ENCODE measurements around the gene LMBR1L. TPM values are rescaled to one million over a fixed set of nuclear protein-coding genes. Genes with fewer than 3 reads are reported as not detected.

LMBR1L gene
- total and polyA plus RNA-seq, 10 of the 15 experiments (the other 5 are each of a cell fraction or from before 2014, with no cell fraction given): 2.1 to 42.6 (median 20.0) TPM

GRCh38 chr12:49092816-49093406 is 17.7 kb downstream of the LMBR1L start (continued):
- no peak for TF ChIP-seq ATF7 (IDR thresholded peaks at IDR 0.05; ENCODE audit: low read depth)
- TF ChIP-seq, protein P1, sequence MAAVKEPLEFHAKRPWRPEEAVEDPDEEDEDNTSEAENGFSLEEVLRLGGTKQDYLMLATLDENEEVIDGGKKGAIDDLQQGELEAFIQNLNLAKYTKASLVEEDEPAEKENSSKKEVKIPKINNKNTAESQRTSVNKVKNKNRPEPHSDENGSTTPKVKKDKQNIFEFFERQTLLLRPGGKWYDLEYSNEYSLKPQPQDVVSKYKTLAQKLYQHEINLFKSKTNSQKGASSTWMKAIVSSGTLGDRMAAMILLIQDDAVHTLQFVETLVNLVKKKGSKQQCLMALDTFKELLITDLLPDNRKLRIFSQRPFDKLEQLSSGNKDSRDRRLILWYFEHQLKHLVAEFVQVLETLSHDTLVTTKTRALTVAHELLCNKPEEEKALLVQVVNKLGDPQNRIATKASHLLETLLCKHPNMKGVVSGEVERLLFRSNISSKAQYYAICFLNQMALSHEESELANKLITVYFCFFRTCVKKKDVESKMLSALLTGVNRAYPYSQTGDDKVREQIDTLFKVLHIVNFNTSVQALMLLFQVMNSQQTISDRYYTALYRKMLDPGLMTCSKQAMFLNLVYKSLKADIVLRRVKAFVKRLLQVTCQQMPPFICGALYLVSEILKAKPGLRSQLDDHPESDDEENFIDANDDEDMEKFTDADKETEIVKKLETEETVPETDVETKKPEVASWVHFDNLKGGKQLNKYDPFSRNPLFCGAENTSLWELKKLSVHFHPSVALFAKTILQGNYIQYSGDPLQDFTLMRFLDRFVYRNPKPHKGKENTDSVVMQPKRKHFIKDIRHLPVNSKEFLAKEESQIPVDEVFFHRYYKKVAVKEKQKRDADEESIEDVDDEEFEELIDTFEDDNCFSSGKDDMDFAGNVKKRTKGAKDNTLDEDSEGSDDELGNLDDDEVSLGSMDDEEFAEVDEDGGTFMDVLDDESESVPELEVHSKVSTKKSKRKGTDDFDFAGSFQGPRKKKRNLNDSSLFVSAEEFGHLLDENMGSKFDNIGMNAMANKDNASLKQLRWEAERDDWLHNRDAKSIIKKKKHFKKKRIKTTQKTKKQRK (IDR thresholded peaks at IDR 0.05; ENCODE audit: low read depth, low read length): no peak

DNA sequence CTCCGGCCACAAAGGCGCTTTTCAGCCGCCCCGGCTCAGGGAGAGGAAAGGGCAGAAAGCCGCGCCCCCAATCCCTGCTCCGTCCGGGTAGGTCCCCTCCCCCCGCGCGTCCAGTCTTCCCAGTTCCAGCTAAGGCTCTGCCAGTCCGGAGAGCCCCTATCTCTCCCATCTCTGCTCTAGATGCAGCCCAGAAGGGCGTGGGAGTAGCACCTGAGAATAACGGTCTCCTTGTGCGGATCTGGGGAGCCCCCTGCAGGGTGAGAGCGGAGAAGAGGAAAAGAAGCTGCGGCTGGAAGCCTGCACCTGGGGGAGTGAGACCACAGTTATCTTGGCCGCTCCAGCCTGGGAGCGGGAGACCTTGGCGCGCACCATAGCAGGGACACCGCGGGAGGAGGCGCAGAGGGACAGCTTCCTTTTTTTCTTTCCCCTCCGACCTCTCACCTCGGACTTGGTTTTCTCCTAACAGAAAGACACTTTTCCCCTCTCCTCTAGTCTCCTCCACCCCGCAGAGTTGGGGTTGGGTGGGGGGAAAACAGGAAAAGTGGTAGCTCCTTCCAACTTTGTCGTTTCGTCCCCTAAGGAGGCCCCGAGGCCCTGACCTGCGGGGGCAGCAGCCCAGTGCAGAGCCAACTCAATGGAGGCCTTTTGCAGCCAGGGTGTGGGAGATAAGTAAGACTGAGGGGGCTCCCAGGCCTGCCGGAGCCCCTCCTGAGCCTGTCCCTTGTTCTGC is 18.4 kb downstream of the LMBR1L start:
- Histone ChIP-seq H3K36me3 (ENCODE audit: control insufficient read depth in 2 of 2, insufficient read depth in 2 of 2, low read length in 1 of 2) (peaks cover 0 to 2% of the 10 kb centered on the region in 2 experiments; a peak in 1 of 4 replicates), H3K4me2 (ENCODE audit: control insufficient read depth, insufficient read depth) (peak overlapping the region; percentile 6; the same call in 1 of the 2 replicates), H3K4me3 (no peak overlapping the region), H3K4me1 (ENCODE audit: control insufficient read depth, insufficient read depth, low read length) (peaks cover 3% of the 10 kb centered on the region; the same call in 1 of the 2 replicates), H3K27ac (ENCODE audit: control insufficient read depth, insufficient read depth) (no peak overlapping the region), H2AFZ (ENCODE audit: control insufficient read depth, low read depth, low read length) (no peak overlapping the region), H3K9me3 (replicated peaks; ENCODE audit: control insufficient read depth, insufficient read depth, low read length) (no peaks in the 10 kb centered on the region), H4K20me1 (ENCODE audit: control insufficient read depth, insufficient read depth) (no peaks in the 10 kb centered on the region), H3K27me3 (replicated peaks in 1 of 2; ENCODE audit: control insufficient read depth in 2 of 2, insufficient read depth in 2 of 2, low read length in 1 of 2) (peaks cover 32 to 45% of the 10 kb centered on the region in 2 experiments), H3K79me2 (ENCODE audit: control insufficient read depth, insufficient read depth, low read length) (no peaks in the 10 kb centered on the region), H3K9ac (ENCODE audit: control insufficient read depth, insufficient read depth, low read length) (no peak overlapping the region)
- ChIA-PET SMC1A (ENCODE audit: uncharacterized antibody, unreplicated experiment) (interaction anchor here (1.0 to 6.8 kb wide), 7 partner anchors 17 to 240 kb away, joined by 3 to 64 read pairs (median 5); partner anchors contain the start of genes DDN, DDX23 and TUBA1B), RAD21 (ENCODE audit: unreplicated experiment) (interaction anchor here (0.6 to 5.9 kb wide), 10 partner anchors 10 to 143 kb away, joined by 3 to 66 read pairs (median 6); partner anchors contain the start of genes DDN, RHEBL1 and TUBA1B), POLR2A (interaction anchor here (0.7 to 3.6 kb wide), 6 partner anchors 18 to 96 kb away, joined by 3 to 11 read pairs (median 4); partner anchors contain the start of genes LMBR1L, RHEBL1, TUBA1A and TUBA1B), CTCF (interaction anchor here (0.7 to 12.2 kb wide), 21 partner anchors 9 to 167 kb away, joined by 3 to 244 read pairs (median 6); partner anchors contain the start of genes DDN, FKBP11, LMBR1L and RHEBL1)
- in situ Hi-C loops (cut with MboI): no loop called here
- no TSS peak for BruUV-seq (replicated peaks)
- FAIRE-seq (no peak), ATAC-seq (peak; percentile 57), DNase-seq (ENCODE audit: low read depth, low spot score) (no peak)
- intact Hi-C loops (cut with micrococcal nuclease; ENCODE audit: unreplicated experiment): loop anchor here (5.0 kb wide), 1 partner anchor 95 kb away; the partner anchor contains the start of gene DDN
- WGBS (ENCODE audit: insufficient coverage, insufficient replicate concordance, low lambda C conversion rate, missing lambda C conversion rate): 2% methylated on average over 28 of the region's 32 CpGs
- 0 out of 2 replicates have a peak, but pooled peaks have one; percentile 20 for TF ChIP-seq TCF12 (IDR thresholded peaks at IDR 0.05; ENCODE audit: low read depth, low read length)
- TF ChIP-seq JUND (IDR thresholded peaks at IDR 0.05; ENCODE audit: low read depth, low read length): no peak
- TF ChIP-seq RB1 (IDR thresholded peaks at IDR 0.05; ENCODE audit: borderline replicate concordance): 0 out of 2 replicates have a peak, but pooled peaks have one; percentile 23
- TF ChIP-seq ZZZ3 (IDR thresholded peaks at IDR 0.05; ENCODE audit: control insufficient read depth, insufficient read length, low read depth): no peak
- no peak for TF ChIP-seq ATF2 (IDR thresholded peaks at IDR 0.05; ENCODE audit: low read length)
- peak; percentile 53 for TF ChIP-seq IKZF1 (conservative IDR thresholded peaks at IDR 0.05)
- peak in 1 of 2 experiments; percentile 80; a peak in 2 of 3 replicates for TF ChIP-seq EGR1 (IDR thresholded peaks at IDR 0.05; ENCODE audit: borderline replicate concordance in 1 of 2, low read depth in 2 of 2, low read length in 2 of 2)
- TF ChIP-seq, protein P2, sequence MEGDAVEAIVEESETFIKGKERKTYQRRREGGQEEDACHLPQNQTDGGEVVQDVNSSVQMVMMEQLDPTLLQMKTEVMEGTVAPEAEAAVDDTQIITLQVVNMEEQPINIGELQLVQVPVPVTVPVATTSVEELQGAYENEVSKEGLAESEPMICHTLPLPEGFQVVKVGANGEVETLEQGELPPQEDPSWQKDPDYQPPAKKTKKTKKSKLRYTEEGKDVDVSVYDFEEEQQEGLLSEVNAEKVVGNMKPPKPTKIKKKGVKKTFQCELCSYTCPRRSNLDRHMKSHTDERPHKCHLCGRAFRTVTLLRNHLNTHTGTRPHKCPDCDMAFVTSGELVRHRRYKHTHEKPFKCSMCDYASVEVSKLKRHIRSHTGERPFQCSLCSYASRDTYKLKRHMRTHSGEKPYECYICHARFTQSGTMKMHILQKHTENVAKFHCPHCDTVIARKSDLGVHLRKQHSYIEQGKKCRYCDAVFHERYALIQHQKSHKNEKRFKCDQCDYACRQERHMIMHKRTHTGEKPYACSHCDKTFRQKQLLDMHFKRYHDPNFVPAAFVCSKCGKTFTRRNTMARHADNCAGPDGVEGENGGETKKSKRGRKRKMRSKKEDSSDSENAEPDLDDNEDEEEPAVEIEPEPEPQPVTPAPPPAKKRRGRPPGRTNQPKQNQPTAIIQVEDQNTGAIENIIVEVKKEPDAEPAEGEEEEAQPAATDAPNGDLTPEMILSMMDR (IDR thresholded peaks at IDR 0.05 in 2 of 3, conservative IDR thresholded peaks at IDR 0.05 in 1 of 3; ENCODE audit: control insufficient read depth in 2 of 3, extremely low read depth in 1 of 3, insufficient read depth in 1 of 3, low read depth in 3 of 3, low read length in 3 of 3): peak; percentile 45 to 78 (median 67)
- peak in 1 of 2 experiments; percentile 32; a peak in 1 of 4 replicates for TF ChIP-seq IKZF2 (IDR thresholded peaks at IDR 0.05)
- TF ChIP-seq POLR2AphosphoS2 (IDR thresholded peaks at IDR 0.05; ENCODE audit: low read depth, low read length): no peak

Measured in GM12878 (cell line).